Endodermal cell (in vitro differentiated cells): ENCODE results near the gene IL1B. TPM values are rescaled to one million over a fixed set of nuclear protein-coding genes. Genes with fewer than 3 reads are reported as not detected.

Experiments used
- DNase-seq: peaks from one replicate; pipeline ENCODE4 v3.0.0-alpha.2; 2017
- H3K27ac ChIP-seq: 2 replicates; pipeline ENCODE4 v1.5.1; 2013; ENCODE audit warnings: mild to moderate bottlenecking, low read depth, low read length, moderate library complexity
- H3K27me3 ChIP-seq: 2 replicates; pipeline ENCODE4 v1.6.1; 2013; ENCODE audit warnings: mild to moderate bottlenecking, low read length, moderate library complexity; ENCODE audit not compliant: insufficient read depth, control insufficient read depth, poor library complexity, severe bottlenecking
- H3K36me3 ChIP-seq: 2 replicates; pipeline ENCODE4 v1.7.0; 2013; ENCODE audit warnings: mild to moderate bottlenecking, low read length, moderate library complexity; ENCODE audit not compliant: control insufficient read depth, insufficient read depth
- H3K4me1 ChIP-seq: one replicate; pipeline ENCODE4 v1.7.0; 2013; ENCODE audit warnings: low read length; ENCODE audit not compliant: control insufficient read depth, insufficient read depth
- H3K4me3 ChIP-seq: 2 replicates; pipeline ENCODE4 v1.5.1; 2013; ENCODE audit warnings: mild to moderate bottlenecking, low read length, moderate library complexity
- H3K9ac ChIP-seq: 2 replicates; pipeline ENCODE4 v1.6.1; 2013; ENCODE audit warnings: mild to moderate bottlenecking, low read length, moderate library complexity; ENCODE audit not compliant: poor library complexity, severe bottlenecking; ENCODE audit errors: extremely low read depth
- H3K9me3 ChIP-seq: 2 replicates; pipeline ENCODE4 v1.6.1; 2013; ENCODE audit warnings: mild to moderate bottlenecking, low read length, moderate library complexity; ENCODE audit not compliant: control insufficient read depth
- H3K27ac Mint-ChIP-seq: 2 replicates; pipeline ENCODE4 v1.8.0; 2020; ENCODE audit warnings: mixed read lengths
- H3K27me3 Mint-ChIP-seq: 2 replicates; pipeline ENCODE4 v1.8.0; 2021; ENCODE audit warnings: mild to moderate bottlenecking, mixed read lengths; ENCODE audit not compliant: insufficient read depth
- H3K36me3 Mint-ChIP-seq: 2 replicates; pipeline ENCODE4 v1.8.0; 2020; ENCODE audit warnings: low read depth, mixed read lengths
- H3K4me1 Mint-ChIP-seq: 2 replicates; pipeline ENCODE4 v1.8.0; 2020; ENCODE audit warnings: mixed read lengths
- H3K4me3 Mint-ChIP-seq: 2 replicates; pipeline ENCODE4 v1.8.0; 2020; ENCODE audit warnings: mild to moderate bottlenecking, moderate library complexity, mixed read lengths
- H3K9me3 Mint-ChIP-seq: 2 replicates; pipeline ENCODE4 v1.8.0; 2020; ENCODE audit warnings: mild to moderate bottlenecking, mixed read lengths
- WGBS, 2 experiments: methylation state at CpG; one replicate each; pipeline versions ENCODE4 v1.1.5 to v1.1.7; 2013; ENCODE audit warnings: missing lambda C conversion rate in 2 of 2, mixed read lengths in 1 of 2; ENCODE audit not compliant: insufficient coverage in 1 of 2, insufficient read length in 1 of 2; 5-methylcytosine and 5-hydroxymethylcytosine counted together
- total RNA-seq, 2 donors: library from RNA; stranded (reverse); fragmentation: NEBNext Ultra II Directional in 1 of 2; extraction: Animal tissue kit (Norgen Biotek cat#: 25700) in 1 of 2; gene quantifications; 2 replicates in 1 of 2; 3 replicates in 1 of 2; pipeline ENCODE4 v1.2.1, GENCODE V29; 2021
- TF ChIP-seq, protein P1 (sequence below): fragments of 200-600 bp; sonication (generic); conservative IDR thresholded peaks from 2 replicates; pipeline ENCODE4 v1.5.0; 2021; ENCODE audit warnings: antibody characterized with exemption, mild to moderate bottlenecking

Gene IL1B
- total RNA-seq, 2 donors from 2014 or later: not detected

DNA sequence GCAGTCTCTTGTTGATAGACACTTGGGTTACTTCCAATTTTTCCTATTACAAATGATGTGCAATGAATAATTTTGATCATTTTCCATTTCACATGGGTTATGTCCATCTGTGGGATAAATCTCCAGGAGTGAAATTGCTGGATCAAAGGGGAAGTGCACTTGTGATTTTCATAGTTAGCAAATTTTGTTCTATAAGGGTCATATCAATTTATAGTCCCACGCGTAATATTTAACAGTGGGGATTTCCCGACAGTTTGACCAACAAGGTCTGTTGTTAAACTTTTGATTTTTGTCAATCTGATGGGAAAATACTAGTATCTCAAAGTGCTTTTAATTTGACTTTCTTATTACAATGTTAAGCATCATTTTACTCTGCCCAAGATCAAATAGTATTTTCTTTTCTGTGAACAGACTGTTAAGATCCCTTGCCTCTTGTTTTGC lies 8.3 kb downstream of the IL1B start:
- Mint-ChIP-seq H3K4me1 (no peaks in the 10 kb centered on the region), H3K27ac (no peak overlapping the region), H3K4me3 (no peak overlapping the region), H3K9me3 (peaks cover under 1% of the 10 kb centered on the region), H3K27me3 (peaks cover 3% of the 10 kb centered on the region), H3K36me3 (no peaks in the 10 kb centered on the region)
- Histone ChIP-seq H3K27me3 (no peaks in the 10 kb centered on the region), H3K4me3 (no peak overlapping the region), H3K27ac (no peak overlapping the region), H3K9me3 (no peaks in the 10 kb centered on the region), H3K36me3 (no peaks in the 10 kb centered on the region), H3K9ac (no peak overlapping the region), H3K4me1 (no peaks in the 10 kb centered on the region)
- 94 to 100% methylated on average over 2 to 3 of the region's 3 CpGs for WGBS, 2 experiments
- no peak for DNase-seq
- TF ChIP-seq, protein P1, sequence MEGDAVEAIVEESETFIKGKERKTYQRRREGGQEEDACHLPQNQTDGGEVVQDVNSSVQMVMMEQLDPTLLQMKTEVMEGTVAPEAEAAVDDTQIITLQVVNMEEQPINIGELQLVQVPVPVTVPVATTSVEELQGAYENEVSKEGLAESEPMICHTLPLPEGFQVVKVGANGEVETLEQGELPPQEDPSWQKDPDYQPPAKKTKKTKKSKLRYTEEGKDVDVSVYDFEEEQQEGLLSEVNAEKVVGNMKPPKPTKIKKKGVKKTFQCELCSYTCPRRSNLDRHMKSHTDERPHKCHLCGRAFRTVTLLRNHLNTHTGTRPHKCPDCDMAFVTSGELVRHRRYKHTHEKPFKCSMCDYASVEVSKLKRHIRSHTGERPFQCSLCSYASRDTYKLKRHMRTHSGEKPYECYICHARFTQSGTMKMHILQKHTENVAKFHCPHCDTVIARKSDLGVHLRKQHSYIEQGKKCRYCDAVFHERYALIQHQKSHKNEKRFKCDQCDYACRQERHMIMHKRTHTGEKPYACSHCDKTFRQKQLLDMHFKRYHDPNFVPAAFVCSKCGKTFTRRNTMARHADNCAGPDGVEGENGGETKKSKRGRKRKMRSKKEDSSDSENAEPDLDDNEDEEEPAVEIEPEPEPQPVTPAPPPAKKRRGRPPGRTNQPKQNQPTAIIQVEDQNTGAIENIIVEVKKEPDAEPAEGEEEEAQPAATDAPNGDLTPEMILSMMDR: no peak

DNA sequence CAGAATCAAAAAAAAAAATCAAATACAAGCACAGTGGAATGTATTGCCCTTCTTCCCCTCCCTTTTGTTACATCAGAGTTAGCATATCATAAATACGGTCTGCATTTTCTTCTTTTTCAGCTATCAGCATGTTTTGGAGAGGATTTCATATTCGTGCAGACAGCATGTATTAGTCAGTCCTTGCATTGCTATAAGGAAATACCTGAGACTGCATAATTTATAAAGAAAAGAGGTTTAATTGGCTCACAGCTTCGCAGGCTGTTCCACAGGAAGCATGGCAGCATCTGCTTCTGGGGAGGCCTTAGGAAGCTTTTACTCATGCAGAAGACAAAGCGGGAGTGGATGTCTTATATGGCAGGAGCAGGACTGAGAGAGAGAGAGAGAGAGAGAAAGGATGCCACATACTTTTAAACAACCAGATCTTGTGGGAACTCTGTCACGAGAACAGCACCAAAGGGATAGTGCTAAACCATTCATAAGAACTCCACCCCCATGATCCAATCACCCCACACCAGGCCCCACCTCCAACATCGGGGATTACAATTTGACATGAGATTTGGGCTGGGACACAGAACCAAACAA lies 8.9 kb downstream of the IL1B start:
- H3K36me3 Mint-ChIP-seq: no peaks in the 10 kb centered on the region
- no peaks in the 10 kb centered on the region for H3K4me1 ChIP-seq
- TF ChIP-seq, protein P1: no peak
- 89 to 91% methylated on average over 4 to 6 of the region's 6 CpGs for WGBS, 2 experiments
- no peaks in the 10 kb centered on the region for H3K27me3 ChIP-seq
- no peaks in the 10 kb centered on the region for H3K4me1 Mint-ChIP-seq
- H3K36me3 ChIP-seq: no peaks in the 10 kb centered on the region
- peaks cover 3% of the 10 kb centered on the region for H3K9me3 Mint-ChIP-seq
- no peak for DNase-seq
- H3K4me3 ChIP-seq: no peak overlapping the region
- no peak overlapping the region for H3K4me3 Mint-ChIP-seq
- H3K27ac ChIP-seq: no peak overlapping the region
- no peak overlapping the region for H3K9ac ChIP-seq
- peaks cover 3% of the 10 kb centered on the region for H3K27me3 Mint-ChIP-seq
- H3K9me3 ChIP-seq: no peaks in the 10 kb centered on the region
- H3K27ac Mint-ChIP-seq: no peak overlapping the region

DNA sequence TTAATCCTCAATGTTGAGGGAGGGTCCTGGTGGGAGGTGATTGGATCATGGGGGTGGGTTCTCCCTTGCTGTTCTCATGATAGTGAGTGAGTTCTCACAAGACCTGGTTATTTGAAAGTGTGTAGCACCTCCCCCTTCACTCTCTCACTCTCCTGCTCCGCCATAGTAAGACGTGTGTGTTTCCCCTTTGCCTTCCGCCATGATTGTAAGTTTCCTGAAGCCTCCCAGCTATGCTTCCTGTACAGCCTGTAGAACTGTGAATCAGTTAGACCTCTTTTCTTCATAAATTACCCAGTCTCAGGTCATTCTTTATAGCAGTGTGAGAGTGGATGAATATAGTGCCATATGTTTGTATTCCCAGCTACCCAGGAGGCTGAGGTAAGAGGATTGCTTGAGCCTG lies 9.6 kb downstream of the IL1B start:
- Mint-ChIP-seq H3K9me3 (peaks cover 3% of the 10 kb centered on the region), H3K27ac (no peak overlapping the region), H3K27me3 (peaks cover 3% of the 10 kb centered on the region), H3K4me3 (no peak overlapping the region), H3K4me1 (no peaks in the 10 kb centered on the region), H3K36me3 (no peaks in the 10 kb centered on the region)
- DNase-seq: no peak
- TF ChIP-seq, protein P1: no peak
- no peak overlapping the region for H3K4me3 ChIP-seq
- no peaks in the 10 kb centered on the region for H3K36me3 ChIP-seq
- H3K9me3 ChIP-seq: no peaks in the 10 kb centered on the region
- no peaks in the 10 kb centered on the region for H3K4me1 ChIP-seq
- H3K9ac ChIP-seq: no peak overlapping the region
- no peaks in the 10 kb centered on the region for H3K27me3 ChIP-seq
- WGBS, 2 experiments: 70 to 82% methylated on average over 2 to 3 of the region's 3 CpGs
- H3K27ac ChIP-seq: no peak overlapping the region
